IPS-18c (cell line): ENCODE results near the gene VAV2.
"Not testable (repeated sequence)": the region's sequence is repeated elsewhere in the genome, so short reads cannot be mapped to it uniquely, and the experiment has no call there.

Source experiments
- H3K4me3 ChIP-seq: 2 replicates; pipeline ENCODE4 v1.7.0; 2013; ENCODE audit warnings: low read depth, mild to moderate bottlenecking, low read length, moderate library complexity; ENCODE audit not compliant: insufficient read depth
- H3K9me3 ChIP-seq: one replicate; pipeline ENCODE4 v1.6.1; 2013; ENCODE audit warnings: mild to moderate bottlenecking, low read length, moderate library complexity; ENCODE audit not compliant: control insufficient read depth, insufficient read depth

VAV2 gene

DNA sequence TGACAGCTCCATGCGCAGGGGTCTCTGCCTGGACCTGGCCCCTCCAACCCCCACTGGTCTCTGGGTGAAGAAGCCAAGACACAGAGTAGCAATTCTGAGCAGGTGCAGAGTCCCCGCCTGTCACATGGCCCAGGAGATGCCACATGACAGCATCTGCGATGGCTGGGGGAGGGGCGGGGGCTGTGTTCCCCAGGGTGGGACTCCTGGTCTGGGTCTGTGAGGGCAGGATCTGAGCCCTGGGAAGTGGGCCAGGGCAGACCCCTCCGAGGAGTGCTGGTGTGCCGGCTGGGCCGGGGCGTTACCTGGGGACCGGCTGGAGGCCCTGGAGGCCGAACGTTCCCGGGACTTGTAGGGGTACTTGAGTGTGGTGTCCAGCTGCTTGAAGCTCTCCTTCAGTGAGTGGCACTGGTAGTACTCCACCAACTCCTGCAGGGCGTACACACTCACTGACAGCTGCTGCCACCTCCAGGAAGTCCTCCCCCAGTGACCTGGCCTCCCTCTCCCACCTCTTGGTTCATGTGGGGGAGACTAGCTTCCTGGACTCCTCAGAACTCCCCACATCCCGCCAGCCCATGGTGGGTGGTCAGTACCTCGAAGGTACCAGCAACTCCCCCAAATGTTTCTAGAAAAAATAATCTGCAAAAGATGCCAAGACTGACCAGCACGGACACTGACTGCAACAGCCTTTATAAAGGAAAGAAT, 221.9 kb downstream of the VAV2 start:
- no peak overlapping the region for H3K4me3 ChIP-seq

GRCh38 chr9:133769511-133770075, 222.5 kb downstream of the VAV2 start:
- no peak overlapping the region for H3K4me3 ChIP-seq
- H3K9me3 ChIP-seq: no peaks in the 10 kb centered on the region

More for the DNA sequence above, 221.9 kb downstream of the VAV2 start:
- no peaks in the 10 kb centered on the region for H3K9me3 ChIP-seq

DNA sequence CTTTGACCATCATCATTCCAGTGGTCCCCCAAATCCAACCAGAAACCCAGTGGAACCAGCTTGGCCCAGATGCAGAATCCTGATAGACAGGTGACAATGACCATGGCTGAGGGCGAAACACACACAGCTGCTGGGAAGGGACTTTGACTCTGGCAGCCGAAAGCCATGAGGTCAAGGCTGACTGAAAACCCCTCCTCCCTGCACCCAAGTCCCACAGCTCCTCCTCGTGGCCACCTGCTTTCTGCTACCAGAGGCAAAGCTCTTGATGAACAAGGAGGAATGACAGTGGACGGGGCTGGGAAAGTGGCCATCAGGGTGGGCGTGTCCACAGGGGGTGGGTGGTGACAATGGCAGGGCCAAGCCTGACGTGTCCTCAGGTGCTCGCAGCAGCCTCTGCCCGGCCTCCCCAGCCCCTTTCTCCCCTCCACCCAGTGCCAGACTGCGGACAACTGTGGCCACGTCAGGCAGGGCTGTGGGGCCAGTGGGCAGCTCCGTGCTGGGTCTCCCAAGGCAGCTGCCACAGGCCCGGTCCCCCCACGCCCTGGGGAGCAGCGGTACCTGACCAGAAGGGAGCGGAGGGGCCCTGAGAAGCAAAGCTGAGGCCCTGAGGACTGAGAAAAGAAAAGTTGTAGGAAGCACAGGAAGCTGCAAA, 223.1 kb downstream of the VAV2 start:
- Histone ChIP-seq H3K9me3 (no peaks in the 10 kb centered on the region), H3K4me3 (no peak overlapping the region)

- H3K9me3 ChIP-seq: no peaks in the 10 kb centered on the region
- no peak overlapping the region for H3K4me3 ChIP-seq
These were observed 223.7 kb downstream of the VAV2 start for GRCh38 chr9:133768371-133768858.

- Histone ChIP-seq H3K9me3 (no peaks in the 10 kb centered on the region), H3K4me3 (no peak overlapping the region)
These were observed 224.5 kb downstream of the VAV2 start for GRCh38 chr9:133767625-133768024.

DNA sequence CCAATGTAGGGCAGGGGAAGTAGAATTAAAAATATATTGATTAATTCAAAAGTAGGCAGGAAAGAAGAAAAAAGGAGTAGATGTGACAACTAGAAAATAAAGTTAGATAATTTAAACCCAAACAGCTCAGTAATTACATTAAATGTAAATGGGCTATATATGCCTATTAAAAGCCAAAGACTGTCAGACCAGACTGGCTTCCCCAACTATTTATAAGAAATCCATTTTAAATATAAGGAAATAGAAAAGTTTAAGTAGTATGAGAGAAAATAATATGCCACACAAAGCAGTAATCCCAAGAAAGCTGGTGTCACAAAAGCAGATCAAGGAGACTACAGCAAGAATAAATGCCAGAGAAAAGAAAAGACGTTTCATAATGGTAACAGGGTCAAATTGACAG, 225.1 kb downstream of the VAV2 start:
- no peaks in the 10 kb centered on the region for H3K9me3 ChIP-seq
- H3K4me3 ChIP-seq: no peak overlapping the region

DNA sequence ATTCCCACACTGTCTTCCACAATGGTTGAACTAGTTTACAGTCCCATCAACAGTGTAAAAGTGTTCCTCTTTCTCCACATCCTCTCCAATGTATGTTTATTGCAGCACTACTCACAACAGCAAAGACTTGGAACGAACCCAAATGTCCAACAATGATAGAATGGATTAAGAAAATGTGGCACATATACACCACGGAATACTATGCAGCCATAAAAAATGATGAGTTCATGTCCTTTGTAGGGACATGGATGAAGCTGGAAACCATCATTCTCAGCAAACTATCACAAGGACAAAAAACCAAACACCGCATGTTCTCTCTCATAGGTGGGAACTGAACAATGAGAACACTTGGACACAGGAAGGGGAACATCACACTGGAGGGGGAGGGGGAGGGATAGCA, 225.9 kb downstream of the VAV2 start:
- H3K9me3 ChIP-seq: not testable (repeated sequence)

GRCh38 chr9:133763272-133764183, 228.6 kb downstream of the VAV2 start:
- Histone ChIP-seq H3K4me3 (no peak overlapping the region), H3K9me3 (no peaks in the 10 kb centered on the region)

More for the DNA sequence above, 225.9 kb downstream of the VAV2 start:
- H3K4me3 ChIP-seq: not testable (repeated sequence)

DNA sequence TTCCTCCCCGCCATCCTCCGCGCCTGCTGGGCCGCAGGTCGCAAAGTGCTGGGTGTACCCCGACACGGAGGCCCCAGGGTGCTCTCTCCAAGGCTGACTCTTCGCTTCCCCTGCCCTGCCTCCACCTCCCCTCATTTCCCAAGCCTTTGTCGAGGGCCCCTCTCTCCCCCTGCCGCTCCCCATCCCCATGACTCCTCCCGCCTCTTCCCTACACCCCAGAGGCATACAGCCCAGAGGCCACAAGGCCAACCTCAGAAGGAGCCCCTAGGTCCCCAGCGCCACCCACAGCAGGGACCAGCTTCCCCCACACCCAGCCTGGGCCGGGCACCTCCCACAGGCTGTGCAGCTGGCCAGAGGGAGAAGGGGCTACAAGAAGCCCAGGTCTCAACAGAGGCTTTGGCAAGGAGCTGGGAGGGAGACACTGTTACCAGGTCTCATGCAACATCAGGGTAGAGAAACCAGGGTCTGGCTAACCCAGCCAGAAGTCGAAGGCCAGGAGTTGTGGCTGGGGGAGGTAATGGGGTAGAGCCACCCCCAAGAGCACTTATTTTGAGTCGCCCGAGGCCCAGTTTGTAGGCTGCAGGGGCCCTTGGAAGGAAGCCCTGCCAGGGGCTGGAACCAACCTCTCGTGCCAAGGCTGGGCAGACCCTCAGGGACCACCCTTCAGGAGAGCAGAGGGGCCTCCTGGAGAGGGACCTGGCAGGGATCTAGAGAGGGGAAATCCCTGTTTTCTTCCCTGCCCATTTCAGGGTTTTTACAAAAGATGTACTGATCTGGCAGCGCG, 229.4 kb downstream of the VAV2 start:
- H3K9me3 ChIP-seq: no peaks in the 10 kb centered on the region
- H3K4me3 ChIP-seq: no peak overlapping the region

- no peak overlapping the region for H3K4me3 ChIP-seq
- no peaks in the 10 kb centered on the region for H3K9me3 ChIP-seq
These were observed 230.4 kb downstream of the VAV2 start for GRCh38 chr9:133761641-133762248.

GRCh38 chr9:133760713-133761290, 231.3 kb downstream of the VAV2 start:
- no peaks in the 10 kb centered on the region for H3K9me3 ChIP-seq
- H3K4me3 ChIP-seq: no peak overlapping the region

GRCh38 chr9:133759946-133760345, 232.2 kb downstream of the VAV2 start:
- Histone ChIP-seq H3K4me3 (no peak overlapping the region), H3K9me3 (peaks cover 3% of the 10 kb centered on the region)

DNA sequence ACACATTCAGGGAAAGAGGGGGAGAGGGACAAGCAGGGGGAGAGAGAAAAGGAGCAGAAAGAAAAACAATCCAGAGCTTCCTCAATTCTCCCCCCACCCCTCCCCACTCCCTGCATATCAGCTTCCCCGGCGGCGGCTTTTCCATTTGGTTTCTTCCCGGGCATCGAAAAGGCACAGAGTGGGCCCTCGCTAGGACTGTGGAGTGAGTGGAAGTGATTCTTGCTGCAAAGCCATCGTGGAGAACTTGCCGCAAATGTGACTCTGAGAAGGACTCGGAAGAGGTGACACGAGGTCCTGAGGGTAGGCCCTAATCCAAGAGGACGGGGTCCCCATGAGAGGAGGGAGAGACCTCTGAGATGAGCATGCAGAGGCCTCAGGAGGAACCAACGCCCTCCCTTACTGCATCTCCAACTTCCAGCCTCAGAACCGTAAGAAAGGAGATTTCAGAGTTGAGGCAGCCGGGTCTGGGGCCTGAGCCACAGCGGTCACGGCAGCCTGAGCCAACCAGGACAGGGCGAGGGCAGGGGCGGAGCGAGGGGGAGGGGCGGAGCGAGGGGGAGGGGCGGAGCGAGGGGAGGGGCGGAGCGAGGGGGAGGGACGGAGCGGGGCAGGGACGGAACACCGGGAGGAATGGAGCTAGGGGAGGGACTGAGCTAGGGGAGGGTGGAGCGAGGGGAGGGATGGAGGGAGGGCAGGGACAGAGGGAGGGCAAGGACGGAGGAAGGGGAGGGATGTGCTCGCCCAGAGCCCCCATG, 232.8 kb downstream of the VAV2 start:
- Histone ChIP-seq H3K4me3 (no peak overlapping the region), H3K9me3 (peaks cover 3% of the 10 kb centered on the region)

DNA sequence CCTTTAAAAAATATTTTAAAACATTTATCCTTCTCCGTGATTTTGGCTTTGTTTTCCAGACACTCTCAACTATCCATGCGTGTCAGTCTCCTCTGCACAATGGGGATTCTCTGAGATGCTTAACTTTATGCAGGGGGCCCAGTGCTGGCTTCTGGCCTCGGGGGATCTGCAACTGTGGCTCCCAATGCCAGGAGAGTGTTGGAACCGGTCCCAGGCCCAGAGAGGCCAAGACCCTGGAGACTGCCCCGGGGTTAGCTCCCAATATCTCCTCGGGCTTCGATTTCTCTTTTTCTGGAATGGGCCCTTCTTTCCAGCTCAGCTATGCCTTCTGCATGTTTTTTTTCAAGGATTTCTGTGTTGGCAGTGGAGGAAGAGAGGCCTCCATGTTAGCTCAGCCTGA, 233.9 kb downstream of the VAV2 start:
- Histone ChIP-seq H3K9me3 (peaks cover 3% of the 10 kb centered on the region), H3K4me3 (no peak overlapping the region)

DNA sequence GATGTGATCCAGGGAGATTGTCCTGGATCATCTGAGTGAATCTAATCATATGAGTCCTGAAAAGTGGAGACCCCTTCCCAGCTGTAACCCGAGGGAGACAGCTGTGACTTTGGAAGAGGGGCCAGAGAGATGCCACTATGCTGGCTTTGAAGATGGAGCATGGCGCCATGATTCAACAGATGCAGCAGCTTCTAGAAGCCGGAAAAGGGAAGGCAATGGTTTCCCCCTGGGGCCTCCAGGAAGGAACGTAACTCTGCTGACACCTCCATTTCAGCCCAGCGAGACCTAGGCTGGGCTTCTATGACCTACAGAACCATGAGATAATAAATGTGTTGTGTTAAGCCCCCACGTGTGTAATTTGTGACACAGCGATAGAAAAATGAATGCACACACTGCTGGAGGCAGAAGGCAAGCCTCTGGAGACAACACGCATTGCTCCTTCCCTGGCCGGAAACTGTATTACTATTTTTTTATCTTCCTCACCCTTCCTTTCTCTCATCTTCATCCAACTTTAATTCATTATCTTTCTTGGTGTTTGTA, 237.4 kb downstream of the VAV2 start:
- H3K9me3 ChIP-seq: peaks cover 3% of the 10 kb centered on the region
- no peak overlapping the region for H3K4me3 ChIP-seq
